OCI-LY7 (cell line): ENCODE data around the gene SLIRP.

Experiments
- CTCF ChIP-seq: fragments of 200-600 bp; sonication (generic); conservative IDR thresholded peaks from 2 replicates; pipeline ENCODE4 v1.5.1; 2014; ENCODE audit warnings: mild to moderate bottlenecking, antibody characterized with exemption, low read length, moderate library complexity, mixed read lengths
- EZH2phosphoT487 ChIP-seq: fragments of 200-600 bp; sonication (generic); IDR thresholded peaks from 2 replicates; pipeline ENCODE4 v1.6.1; 2018; ENCODE audit warnings: low read depth, borderline replicate concordance, mild to moderate bottlenecking, mixed run types, antibody characterized with exemption, low read length, moderate library complexity, mixed read lengths

GRCh38 chr14:77721437-77721836 is 13.5 kb downstream of the SLIRP start:
- TF ChIP-seq CTCF = no peak
- no peak for TF ChIP-seq EZH2phosphoT487
